HG02642 (cell line): ENCODE results near the gene FGF12.

Experiments
- ATAC-seq: cut with Tn5 transposase; IDR thresholded peaks from one replicate; pipeline ENCODE4 v1.9.1; 2021; ENCODE audit warnings: mild to moderate bottlenecking; ENCODE audit not compliant: unreplicated experiment, poor library complexity

FGF12 gene

GRCh38 chr3:192687488-192688152 is 39.7 kb downstream of the FGF12 start:
- ATAC-seq, result no peak

- no peak for ATAC-seq
These were observed 41.5 kb downstream of the FGF12 start for GRCh38 chr3:192685801-192686200.

GRCh38 chr3:192684151-192684550 is 43.2 kb downstream of the FGF12 start:
- no peak for ATAC-seq

GRCh38 chr3:192675958-192676649 is 51.2 kb downstream of the FGF12 start:
- ATAC-seq, result peak; percentile 70

- no peak for ATAC-seq
These were observed 71.7 kb downstream of the FGF12 start for GRCh38 chr3:192655628-192656027.

- no peak for ATAC-seq
These were observed 72.3 kb downstream of the FGF12 start for GRCh38 chr3:192655040-192655439.

- no peak for ATAC-seq
These were observed 73.5 kb downstream of the FGF12 start for GRCh38 chr3:192653862-192654261.

- ATAC-seq, result no peak
These were observed 74.6 kb downstream of the FGF12 start for GRCh38 chr3:192652727-192653126.

GRCh38 chr3:192651836-192652512 is 75.4 kb downstream of the FGF12 start:
- ATAC-seq, result no peak

GRCh38 chr3:192645437-192645836 is 81.9 kb downstream of the FGF12 start:
- ATAC-seq, result no peak

GRCh38 chr3:192642651-192643050 is 84.7 kb downstream of the FGF12 start:
- no peak for ATAC-seq

- ATAC-seq, result no peak
These were observed 85.4 kb downstream of the FGF12 start for GRCh38 chr3:192641919-192642318.

GRCh38 chr3:192639987-192640386 is 87.4 kb downstream of the FGF12 start:
- ATAC-seq, result no peak

- ATAC-seq, result no peak
These were observed 89.5 kb downstream of the FGF12 start for GRCh38 chr3:192637803-192638202.

- no peak for ATAC-seq
These were observed 90.6 kb downstream of the FGF12 start for GRCh38 chr3:192636517-192637444.

GRCh38 chr3:192629429-192629828 is 97.9 kb downstream of the FGF12 start:
- ATAC-seq, result no peak

- ATAC-seq, result no peak
These were observed 105.4 kb downstream of the FGF12 start for GRCh38 chr3:192621909-192622308.

- ATAC-seq, result no peak
These were observed 107.1 kb downstream of the FGF12 start for GRCh38 chr3:192620275-192620674.

GRCh38 chr3:192611411-192611810 is 115.9 kb downstream of the FGF12 start:
- no peak for ATAC-seq
